Nucleus accumbens (tissue), 56 donors: ENCODE data around the gene SLC4A4.

Experiments used
- DNase-seq, 56 donors: peaks; one replicate each; lab custom pipeline; 2025; lab: John Stamatoyannopoulos, UW

SLC4A4 gene

DNA sequence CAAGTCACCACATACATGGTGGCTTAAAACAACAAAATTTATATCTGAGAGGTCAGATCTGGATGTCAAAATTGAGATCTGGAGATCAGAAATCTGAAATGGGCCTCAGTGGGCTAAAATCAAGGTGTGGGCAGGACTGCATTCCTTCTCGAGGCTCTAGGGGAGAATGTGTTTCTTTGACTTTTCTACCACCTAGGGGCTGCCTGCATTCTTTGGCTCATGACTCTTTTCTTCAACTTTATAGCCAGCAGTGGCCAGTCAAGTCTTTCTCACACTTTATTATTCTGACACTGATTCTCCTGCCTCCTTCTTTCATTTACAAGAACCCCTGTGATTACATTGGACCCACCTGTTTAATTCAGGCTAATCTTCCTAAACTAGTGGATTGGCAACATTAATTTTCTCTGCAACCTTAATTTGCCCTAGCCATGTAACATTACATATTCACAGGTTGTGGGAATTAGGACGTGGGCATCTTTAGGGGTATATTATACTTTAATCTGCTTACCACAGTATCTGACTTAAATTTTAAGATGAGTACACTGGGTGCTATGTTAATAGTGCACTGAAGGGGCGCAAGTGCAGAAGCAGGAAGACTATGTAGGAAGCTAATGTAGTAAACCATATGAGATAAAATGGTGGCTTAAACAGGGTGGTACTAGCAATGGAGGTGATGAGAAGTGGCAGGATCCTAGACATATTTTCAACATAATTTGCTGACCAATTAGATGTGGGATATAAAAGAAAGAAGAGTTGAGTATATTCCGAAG, 188.0 kb downstream of the SLC4A4 start:
- no peak for DNase-seq

GRCh38 chr4:71532407-71532806, 193.6 kb downstream of the SLC4A4 start:
- no peak for DNase-seq

DNA sequence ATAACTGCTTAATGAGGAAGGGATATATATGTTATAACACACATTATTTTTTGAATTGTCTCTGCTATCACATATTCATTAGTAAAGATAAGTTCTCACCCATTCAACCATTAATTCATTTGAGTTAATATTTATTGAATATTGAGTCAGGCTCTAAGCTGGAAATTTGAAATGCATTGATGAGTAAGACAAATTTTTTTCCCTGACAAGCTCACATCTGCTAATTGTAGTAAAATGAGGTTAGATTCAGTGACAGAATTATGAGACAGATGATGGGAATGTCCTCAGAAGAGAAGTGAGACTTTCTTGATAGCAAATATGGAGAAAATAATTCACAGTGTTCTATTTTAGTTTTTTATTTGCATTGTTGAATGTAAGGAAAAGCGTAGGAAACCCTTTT, 194.3 kb downstream of the SLC4A4 start:
- DNase-seq = no peak

DNA sequence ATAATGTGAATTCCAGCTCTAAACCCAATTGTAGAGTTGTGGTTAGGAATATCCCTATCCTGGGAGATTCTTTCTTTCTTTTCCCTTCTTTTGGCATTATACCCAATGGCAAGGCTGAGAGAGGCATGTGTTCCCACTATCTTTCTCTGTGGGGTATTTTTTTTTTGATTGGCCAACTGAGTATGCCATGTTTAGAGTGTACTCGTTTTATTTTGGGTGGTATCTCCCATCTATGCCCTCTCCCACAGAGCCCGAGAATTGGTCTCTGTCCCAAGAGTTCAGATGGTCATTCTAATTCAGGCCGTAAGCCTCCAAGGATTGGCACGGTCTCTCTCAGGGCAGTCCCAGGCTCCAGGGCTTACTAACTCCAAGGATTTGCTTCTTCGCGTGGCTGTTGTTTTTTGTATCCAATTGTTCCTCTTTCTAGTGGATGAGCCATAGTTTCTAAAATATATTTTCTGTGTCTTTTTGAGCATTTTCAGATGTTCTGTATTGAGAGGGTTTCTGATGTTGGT, 198.8 kb downstream of the SLC4A4 start:
- peak in 3 of 56 donors; percentile 3 to 14 (median 5) for DNase-seq

DNA sequence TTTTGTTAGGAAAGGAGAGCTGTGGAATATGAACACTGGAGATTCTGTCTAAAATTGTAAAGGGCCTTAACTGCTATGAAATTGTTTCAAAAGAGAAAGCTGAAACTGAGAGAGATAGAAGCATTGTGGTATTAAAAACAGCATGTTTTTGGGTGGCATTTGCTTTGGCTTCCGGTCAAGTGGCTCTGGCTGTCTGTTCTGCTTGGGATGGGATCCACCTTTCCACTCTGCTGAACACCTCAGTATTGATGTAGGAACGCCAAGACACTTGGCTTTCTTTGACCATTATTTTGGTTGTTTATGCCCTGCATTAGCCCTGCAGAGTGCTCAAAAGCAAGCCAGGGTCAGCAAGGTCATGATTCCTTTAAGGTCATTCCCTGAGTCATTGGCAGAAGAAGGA, 199.7 kb downstream of the SLC4A4 start:
- DNase-seq = peak in 3 of 56 donors; percentile 1 to 5 (median 2)

DNA sequence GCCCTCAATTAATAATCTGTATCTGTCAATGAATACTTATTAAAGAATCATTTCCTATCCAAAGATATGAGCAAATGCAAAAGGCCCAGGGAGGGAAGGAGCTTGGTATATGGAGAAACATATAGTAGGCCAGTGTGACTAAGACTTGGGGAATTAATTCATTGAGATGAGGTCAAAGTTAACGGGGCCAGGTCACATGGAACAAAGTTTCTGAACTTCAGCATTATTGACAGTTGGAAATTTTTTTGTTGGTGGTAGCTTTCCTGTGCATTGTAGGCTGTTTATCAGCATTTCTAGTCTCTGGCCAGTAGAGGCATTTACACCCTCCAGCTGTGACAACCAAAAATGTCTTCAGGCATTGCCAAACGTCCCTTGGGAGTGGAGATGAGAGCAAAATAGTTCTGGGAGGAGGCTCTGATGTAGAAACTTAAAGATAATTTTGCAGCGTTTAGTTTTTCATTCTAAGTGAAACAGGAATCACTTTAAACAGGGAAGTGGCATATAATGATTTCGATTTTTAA, 202.0 kb downstream of the SLC4A4 start:
- DNase-seq = no peak

DNA sequence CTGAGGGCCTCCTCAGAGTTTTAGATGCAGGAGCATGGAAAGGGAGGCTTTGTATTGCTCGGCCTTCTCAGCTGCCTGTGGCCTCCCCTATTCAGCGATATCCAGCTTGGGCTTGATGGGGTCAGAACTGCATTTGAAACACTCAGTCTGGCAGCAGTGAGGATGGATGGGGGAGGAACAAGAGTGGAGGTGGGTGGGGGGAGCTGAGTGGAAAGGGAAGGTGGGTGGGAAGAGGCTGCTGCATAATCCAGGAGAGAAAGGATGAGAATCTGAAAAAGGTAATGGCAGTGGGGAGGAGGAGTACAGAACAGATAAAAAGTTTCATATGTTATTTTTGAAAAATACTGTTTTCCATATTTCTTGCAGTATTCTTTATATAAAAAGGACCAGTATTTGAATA, 202.7 kb downstream of the SLC4A4 start:
- DNase-seq = peak in 14 of 56 donors; percentile 0 to 41 (median 16)

DNA sequence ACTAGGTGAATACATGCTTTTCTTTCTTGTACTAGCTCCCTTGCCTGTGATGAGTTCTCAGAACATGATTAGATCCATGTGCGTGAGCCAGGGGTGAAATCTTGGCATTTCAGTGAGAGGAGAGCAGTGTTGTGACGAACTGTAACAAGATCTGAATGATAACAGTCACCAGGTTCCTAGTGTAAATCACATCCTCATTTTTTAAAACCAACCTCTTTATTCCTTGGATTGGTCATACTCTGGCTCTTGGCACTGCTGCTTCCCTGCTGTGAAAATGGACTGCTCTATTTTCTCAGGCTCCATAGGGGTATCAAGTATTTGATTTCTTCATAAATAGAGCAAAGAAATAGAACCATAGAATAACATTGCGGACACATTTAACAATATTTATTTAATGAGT, 206.3 kb downstream of the SLC4A4 start:
- no peak for DNase-seq

- no peak for DNase-seq
Measured at GRCh38 chr4:71549516-71550160, 210.8 kb downstream of the SLC4A4 start.

DNA sequence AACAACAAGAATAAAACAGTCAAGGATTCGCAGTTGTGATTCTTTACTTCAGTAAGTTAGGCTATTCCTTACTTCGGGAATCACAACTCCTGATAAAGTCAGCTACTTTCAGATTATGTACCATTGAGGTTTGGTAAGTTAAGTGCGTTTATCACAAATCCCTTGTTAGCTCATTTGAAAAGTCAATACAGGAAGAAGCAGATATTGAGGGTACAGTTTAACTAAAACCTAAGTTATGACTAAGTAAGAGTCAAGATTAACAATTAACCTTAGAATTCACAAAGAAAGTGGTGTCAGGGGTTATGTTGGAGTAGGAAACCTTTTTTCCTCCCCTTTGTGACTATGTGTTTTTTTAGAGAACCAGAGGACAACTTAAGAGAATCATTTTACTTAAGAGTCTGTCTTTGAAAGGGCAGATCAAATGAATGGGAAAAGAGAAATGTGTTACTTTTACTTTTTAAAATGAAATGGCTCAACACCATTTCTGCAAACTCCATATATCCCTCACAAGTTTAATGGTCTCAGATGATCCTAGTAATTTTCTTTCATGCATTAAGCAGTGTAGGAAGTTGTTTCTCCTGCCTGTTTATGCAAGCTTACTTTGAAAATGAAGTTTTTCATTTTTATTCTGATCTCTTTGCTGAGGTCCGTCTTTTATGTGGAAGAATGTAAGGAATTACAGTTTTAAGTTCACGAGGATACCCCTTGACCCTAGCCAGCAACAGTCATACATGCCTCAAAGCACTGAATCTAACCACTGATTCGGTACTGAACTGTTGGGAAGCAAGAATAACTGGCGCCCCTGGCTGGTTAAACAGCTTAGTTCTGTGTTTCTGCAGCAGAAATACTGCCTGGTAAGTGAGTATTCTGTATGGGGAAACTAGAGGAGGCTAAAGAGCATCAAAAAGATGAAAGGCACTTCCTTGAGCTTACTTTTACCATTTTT, 211.7 kb downstream of the SLC4A4 start:
- DNase-seq = no peak

- peak in 1 of 56 donors; percentile 9 for DNase-seq
Measured at GRCh38 chr4:71553605-71554004, 214.8 kb downstream of the SLC4A4 start.

DNA sequence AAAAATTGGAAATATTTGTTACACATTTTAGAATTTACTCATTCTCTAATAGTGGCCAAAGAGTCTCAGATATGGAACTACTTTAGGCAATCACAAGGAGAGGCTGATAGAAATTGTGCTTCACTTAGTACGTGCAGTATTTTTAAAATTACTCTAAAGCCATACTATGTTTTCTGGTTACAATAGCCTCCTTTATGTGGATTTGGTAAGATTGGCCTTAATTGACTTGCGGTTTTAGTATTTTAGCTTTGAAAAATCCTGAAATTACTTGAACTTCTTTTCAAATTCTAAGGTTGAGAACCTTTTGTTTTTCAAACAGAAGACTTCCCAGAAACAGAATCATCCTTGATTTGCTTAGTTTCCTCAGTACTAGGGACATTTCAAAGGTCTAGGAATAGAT, 215.2 kb downstream of the SLC4A4 start:
- DNase-seq = no peak

DNA sequence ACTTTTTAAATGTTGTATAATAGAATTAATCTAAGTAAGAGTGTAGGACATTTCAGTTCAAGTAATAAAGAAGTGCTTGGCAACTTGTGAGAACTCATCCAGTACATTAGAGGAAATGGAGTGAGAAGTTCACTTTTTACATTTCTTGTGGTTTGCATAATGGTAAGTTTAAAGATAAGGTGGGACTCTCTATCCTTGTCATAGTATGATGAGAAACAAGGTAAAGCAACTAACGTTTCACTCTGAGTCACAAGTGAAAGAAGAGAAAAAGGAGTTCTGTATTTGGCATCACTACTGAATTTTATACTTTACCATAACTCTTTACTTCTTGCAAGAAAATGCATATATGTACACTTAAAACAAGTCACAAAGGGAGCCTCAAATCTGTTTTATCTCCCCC, 219.4 kb downstream of the SLC4A4 start:
- no peak for DNase-seq

DNA sequence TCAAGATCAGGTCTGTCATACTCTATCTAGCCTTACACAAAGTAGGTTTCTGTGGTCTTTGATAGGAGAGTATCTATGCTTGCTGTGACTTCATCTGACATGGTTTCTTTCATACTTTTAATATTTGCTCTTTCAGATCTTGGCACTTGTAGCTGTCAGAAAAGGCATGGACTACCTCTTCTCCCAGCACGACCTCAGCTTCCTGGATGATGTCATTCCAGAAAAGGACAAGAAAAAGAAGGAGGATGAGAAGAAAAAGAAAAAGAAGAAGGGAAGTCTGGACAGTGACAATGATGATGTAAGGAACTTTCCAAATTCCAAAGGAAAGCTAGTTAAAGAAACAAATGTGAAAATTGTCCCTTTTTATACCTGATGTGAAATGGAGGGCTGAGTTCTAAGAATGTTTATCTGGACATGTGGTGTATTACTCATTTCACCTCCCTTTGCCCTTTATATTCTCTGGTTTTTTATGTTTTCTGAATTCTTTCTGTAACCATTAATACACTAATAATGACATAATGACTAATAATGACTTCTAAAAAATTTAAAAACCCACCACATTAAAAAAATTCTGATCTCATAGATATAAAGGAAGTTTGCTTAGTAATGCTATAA, 221.2 kb downstream of the SLC4A4 start:
- no peak for DNase-seq

DNA sequence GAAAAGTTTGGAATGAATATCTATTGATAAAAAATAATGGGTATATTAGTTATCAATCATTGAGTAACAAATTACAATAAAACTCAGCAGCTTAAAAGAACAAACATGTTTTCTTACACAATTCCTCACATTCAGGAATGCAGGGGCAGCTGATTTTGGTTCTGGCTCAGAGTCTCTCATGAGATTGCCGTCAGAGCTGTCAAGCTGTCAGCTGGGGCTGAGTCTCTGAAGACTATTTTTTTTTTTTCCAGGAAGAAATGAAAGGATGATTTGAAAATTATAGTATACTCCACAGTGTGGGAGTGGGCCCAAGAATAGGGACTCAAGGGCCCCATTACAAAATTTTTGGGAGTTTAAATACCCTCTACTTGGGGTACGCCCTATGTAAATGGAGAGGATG, 226.0 kb downstream of the SLC4A4 start:
- DNase-seq = no peak

- DNase-seq = no peak
Measured at GRCh38 chr4:71566856-71567255, 228.0 kb downstream of the SLC4A4 start.

DNA sequence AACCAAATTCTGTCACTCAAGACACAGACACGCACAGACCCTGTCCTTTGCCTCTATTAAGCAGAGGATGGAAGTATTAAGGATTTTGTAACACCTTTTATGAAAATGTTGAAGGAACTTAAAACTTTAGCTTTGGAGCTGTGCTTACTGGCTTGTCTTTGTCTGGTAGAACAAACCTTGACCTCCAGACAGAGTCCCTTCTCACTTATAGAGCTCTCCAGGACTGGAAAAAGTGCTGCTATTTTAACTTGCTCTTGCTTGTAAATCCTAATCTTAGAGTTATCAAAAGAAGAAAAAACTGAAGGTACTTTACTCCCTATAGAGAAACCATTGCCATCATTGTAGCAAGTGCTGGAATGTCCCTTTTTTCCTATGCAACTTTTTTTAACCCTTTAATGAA, 229.3 kb downstream of the SLC4A4 start:
- DNase-seq = no peak

DNA sequence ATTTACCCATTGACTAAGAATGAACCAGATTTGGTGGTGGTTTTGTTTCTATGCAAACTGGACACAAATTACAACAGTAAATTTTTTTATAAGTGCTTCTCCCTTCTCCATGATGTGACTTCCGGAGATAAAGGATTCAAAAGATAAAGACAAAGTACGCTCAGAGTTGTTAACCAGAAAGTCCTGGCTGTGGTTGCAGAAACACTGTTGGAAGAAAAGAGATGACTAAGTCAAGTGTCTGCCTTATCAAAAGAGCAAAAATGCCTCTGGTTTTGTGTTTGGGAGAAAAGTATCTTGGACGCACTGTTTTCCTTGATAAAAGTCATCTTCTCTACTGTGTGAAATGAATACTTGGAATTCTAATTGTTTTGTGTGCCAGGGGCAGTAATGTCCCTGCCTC, 231.7 kb downstream of the SLC4A4 start:
- DNase-seq = no peak

GRCh38 chr4:71571346-71571745, 232.5 kb downstream of the SLC4A4 start:
- DNase-seq = no peak

DNA sequence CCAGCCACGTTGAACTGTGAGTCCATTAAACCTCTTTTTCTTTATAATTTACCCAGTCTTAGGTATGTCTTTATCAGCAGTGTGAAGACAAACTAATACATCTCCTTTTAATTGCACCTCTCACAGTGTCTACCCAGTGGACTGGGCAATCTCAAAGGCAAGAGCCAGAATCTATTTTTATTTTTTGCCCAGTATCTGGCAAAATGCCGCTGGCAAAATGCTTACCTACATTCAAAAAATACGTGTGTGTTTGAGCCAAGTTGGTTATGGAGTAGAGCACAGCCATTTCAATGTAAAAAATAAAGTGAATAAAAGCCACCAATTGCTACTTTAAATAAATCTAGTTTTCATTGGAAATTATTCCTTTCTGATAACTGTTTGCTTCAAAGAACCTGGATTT, 245.2 kb downstream of the SLC4A4 start:
- no peak for DNase-seq
